Loucy (cell line): ENCODE results near the gene VRK2.

Experiments
- H2AFZ ChIP-seq: fragments of 200-600 bp; sonication (generic); 2 replicates; pipeline ENCODE4 v1.6.0; 2016; ENCODE audit warnings: antibody characterized with exemption, mild to moderate bottlenecking, low read length, moderate library complexity
- H3F3A ChIP-seq: fragments of 200-600 bp; 2 replicates; pipeline ENCODE4 v1.6.0; 2016; ENCODE audit warnings: antibody characterized with exemption, low read depth, mild to moderate bottlenecking
- H3K27me3 ChIP-seq: fragments of 200-600 bp; sonication (generic); 2 replicates; pipeline ENCODE4 v1.6.1; 2014; ENCODE audit warnings: low read length, mild to moderate bottlenecking; ENCODE audit not compliant: insufficient read depth, poor library complexity, severe bottlenecking
- H3K36me3 ChIP-seq: fragments of 200-600 bp; sonication (generic); 2 replicates; pipeline ENCODE4 v1.6.1; 2016; ENCODE audit warnings: low read length; ENCODE audit not compliant: insufficient read depth
- H3K4me1 ChIP-seq: fragments of 200-600 bp; sonication (generic); 2 replicates; pipeline ENCODE4 v1.5.1; 2014; ENCODE audit warnings: low read length, mild to moderate bottlenecking; ENCODE audit not compliant: insufficient read depth, poor library complexity, severe bottlenecking
- H3K4me2 ChIP-seq: fragments of 200-600 bp; sonication (generic); 2 replicates; pipeline ENCODE4 v1.6.0; 2014; ENCODE audit warnings: antibody characterized with exemption, low read length, low read depth, mild to moderate bottlenecking; ENCODE audit not compliant: poor library complexity, severe bottlenecking
- H3K4me3 ChIP-seq: fragments of 200-600 bp; sonication (generic); 2 replicates; pipeline ENCODE4 v1.5.1; 2014; ENCODE audit warnings: low read length, mild to moderate bottlenecking, mixed read lengths; ENCODE audit not compliant: poor library complexity, severe bottlenecking
- H3K79me2 ChIP-seq: fragments of 200-600 bp; sonication (generic); 2 replicates; pipeline ENCODE4 v1.6.1; 2014; ENCODE audit warnings: low read length; ENCODE audit not compliant: insufficient read depth
- H3K9ac ChIP-seq: fragments of 200-600 bp; sonication (generic); 2 replicates; pipeline ENCODE4 v1.6.0; 2014; ENCODE audit warnings: mild to moderate bottlenecking, low read depth, low read length, moderate library complexity; ENCODE audit not compliant: poor library complexity, severe bottlenecking
- H3K9me2 ChIP-seq: fragments of 200-600 bp; sonication (generic); replicated peaks from 2 replicates; pipeline ENCODE4 v1.6.1; 2016; ENCODE audit warnings: low read depth, low read length, mixed read lengths
- H3K9me3 ChIP-seq: fragments of 200-600 bp; sonication (generic); 2 replicates; pipeline ENCODE4 v1.6.1; 2014; ENCODE audit warnings: mild to moderate bottlenecking, antibody characterized with exemption, low read length, low read depth; ENCODE audit not compliant: insufficient read depth
- H4K20me1 ChIP-seq: fragments of 200-600 bp; sonication (generic); 2 replicates; pipeline ENCODE4 v1.6.0; 2014; ENCODE audit warnings: antibody characterized with exemption, low read length, mild to moderate bottlenecking; ENCODE audit not compliant: insufficient read depth, poor library complexity, severe bottlenecking
- CTCF ChIP-seq: fragments of 200-600 bp; sonication (generic); conservative IDR thresholded peaks from 2 replicates; pipeline ENCODE4 v1.5.1; 2014; ENCODE audit warnings: mild to moderate bottlenecking, antibody characterized with exemption, low read length
- EZH2phosphoT487 ChIP-seq: fragments of 200-600 bp; IDR thresholded peaks from 2 replicates; pipeline ENCODE4 v1.6.1; 2018; ENCODE audit warnings: antibody characterized with exemption, mild to moderate bottlenecking, moderate library complexity, borderline replicate concordance

VRK2 gene

GRCh38 chr2:58046335-58046584 is 346 bp upstream of the VRK2 start:
- H3F3A ChIP-seq = 0 out of 2 replicates have a peak, but pooled peaks cover 6% of the 10 kb centered on the region
- no peaks in the 10 kb centered on the region for H3K9me3 ChIP-seq
- peaks cover 35% of the 10 kb centered on the region for H3K79me2 ChIP-seq
- H3K36me3 ChIP-seq = no peaks in the 10 kb centered on the region
- H4K20me1 ChIP-seq = no peaks in the 10 kb centered on the region
- H2AFZ ChIP-seq = peak overlapping the region; percentile 90
- peak overlapping the region; percentile 88 for H3K9ac ChIP-seq
- no peaks in the 10 kb centered on the region for H3K27me3 ChIP-seq
- no peaks in the 10 kb centered on the region for H3K9me2 ChIP-seq
- TF ChIP-seq CTCF (no peak), EZH2phosphoT487 (no peak)
- peak overlapping the region; percentile 80 for H3K4me2 ChIP-seq
- H3K4me1 ChIP-seq = peaks cover 52% of the 10 kb centered on the region
- H3K4me3 ChIP-seq = peak overlapping the region; percentile 82

GRCh38 chr2:58047373-58047935 is 848 bp downstream of the VRK2 start:
- peaks cover 35% of the 10 kb centered on the region for H3K79me2 ChIP-seq
- peak overlapping the region; percentile 88 for H3K9ac ChIP-seq
- H3K4me2 ChIP-seq = peak overlapping the region; percentile 80
- H3K27me3 ChIP-seq = no peaks in the 10 kb centered on the region
- 0 out of 2 replicates have a peak, but pooled peaks cover 6% of the 10 kb centered on the region for H3F3A ChIP-seq
- TF ChIP-seq EZH2phosphoT487 (no peak), CTCF (no peak)
- H3K4me3 ChIP-seq = peak overlapping the region; percentile 82
- H4K20me1 ChIP-seq = no peaks in the 10 kb centered on the region
- no peaks in the 10 kb centered on the region for H3K36me3 ChIP-seq
- no peaks in the 10 kb centered on the region for H3K9me3 ChIP-seq
- H3K9me2 ChIP-seq = no peaks in the 10 kb centered on the region
- peak overlapping the region; percentile 90 for H2AFZ ChIP-seq
- H3K4me1 ChIP-seq = peaks cover 56% of the 10 kb centered on the region

- peaks cover 35% of the 10 kb centered on the region for H3K79me2 ChIP-seq
Measured at GRCh38 chr2:58047961-58048360, 1.4 kb downstream of the VRK2 start.

More at GRCh38 chr2:58047961-58048360, 1.4 kb downstream of the VRK2 start:
- no peaks in the 10 kb centered on the region for H3K36me3 ChIP-seq
- H3K27me3 ChIP-seq = no peaks in the 10 kb centered on the region
- no peaks in the 10 kb centered on the region for H3K9me2 ChIP-seq
- peak overlapping the region; percentile 80 for H3K4me2 ChIP-seq
- TF ChIP-seq EZH2phosphoT487 (no peak), CTCF (no peak)
- peak overlapping the region; percentile 82 for H3K4me3 ChIP-seq
- H3K4me1 ChIP-seq = peaks cover 53% of the 10 kb centered on the region
- H2AFZ ChIP-seq = no peak overlapping the region; the same call in 1 of the 2 replicates
- H3K9me3 ChIP-seq = no peaks in the 10 kb centered on the region
- H3K9ac ChIP-seq = peak overlapping the region; percentile 88
- H4K20me1 ChIP-seq = no peaks in the 10 kb centered on the region
- 0 out of 2 replicates have a peak, but pooled peaks cover 4% of the 10 kb centered on the region for H3F3A ChIP-seq
